Caco-2 (cell line): ENCODE data around the gene ZDHHC17. TPM values are rescaled to one million over a fixed set of nuclear protein-coding genes. Genes with fewer than 3 reads are reported as not detected.

Experiments used
- BruUV-seq: library from RNA; stranded (reverse); fragments of 400-500 nt; replicated peaks from 2 replicates; lab custom pipeline; 2021; lab: Mats Ljungman, UMichigan
- CTCF ChIA-PET: fragments of 300-600 bp; sonication (Branson Sonifier 250); formaldehyde crosslinking; loops from one replicate; lab custom pipeline; 2022; ENCODE audit warnings: antibody characterized with exemption; lab: Charles Lee
- POLR2A ChIA-PET: fragments of 300-600 bp; sonication (Branson Sonifier 250); formaldehyde crosslinking; loops from one replicate; lab custom pipeline; 2022; ENCODE audit warnings: antibody characterized with exemption; lab: Charles Lee
- DNase-seq, 2 experiments: peaks; one replicate each; pipeline versions ENCODE4 v3.0.0 to v3.0.0-alpha.2; 2020 to 2022
- H3K27me3 ChIP-seq: replicated peaks from 2 replicates; pipeline ENCODE4 v1.6.0; 2011; ENCODE audit warnings: low read length; ENCODE audit not compliant: control insufficient read depth, insufficient read depth
- H3K36me3 ChIP-seq: 2 replicates; pipeline ENCODE4 v1.5.1; 2011; ENCODE audit warnings: low read length; ENCODE audit not compliant: control insufficient read depth, insufficient read depth
- H3K4me1 ChIP-seq: fragments of 250-450 bp; sonication (Bioruptor Pico); 2 replicates; pipeline ENCODE4 v1.5.1; 2020; ENCODE audit warnings: mild to moderate bottlenecking
- H3K4me3 ChIP-seq: 2 replicates; pipeline ENCODE4 v1.5.1; 2011; ENCODE audit warnings: low read depth, mild to moderate bottlenecking, control low read depth, low read length
- H3K9me3 ChIP-seq: fragments of 250-450 bp; sonication (Bioruptor Pico); 2 replicates; pipeline ENCODE4 v1.5.1; 2020; ENCODE audit warnings: mild to moderate bottlenecking, moderate library complexity
- H3K27ac Mint-ChIP-seq: one replicate; pipeline ENCODE4 v1.8.0; 2022; ENCODE audit warnings: mixed read lengths; ENCODE audit not compliant: unreplicated experiment
- H3K27me3 Mint-ChIP-seq: one replicate; pipeline ENCODE4 v1.8.0; 2022; ENCODE audit warnings: mixed read lengths; ENCODE audit not compliant: insufficient read depth, unreplicated experiment
- H3K36me3 Mint-ChIP-seq: one replicate; pipeline ENCODE4 v1.8.0; 2022; ENCODE audit warnings: mild to moderate bottlenecking, mixed read lengths; ENCODE audit not compliant: insufficient read depth, unreplicated experiment
- H3K4me1 Mint-ChIP-seq: one replicate; pipeline ENCODE4 v1.8.0; 2022; ENCODE audit warnings: low read depth, mixed read lengths; ENCODE audit not compliant: unreplicated experiment
- H3K4me3 Mint-ChIP-seq: one replicate; pipeline ENCODE4 v1.8.0; 2022; ENCODE audit warnings: mild to moderate bottlenecking, moderate library complexity, mixed read lengths; ENCODE audit not compliant: unreplicated experiment
- H3K9me3 Mint-ChIP-seq: one replicate; pipeline ENCODE4 v1.8.0; 2022; ENCODE audit warnings: mixed read lengths; ENCODE audit not compliant: unreplicated experiment
- CTCF ChIP-seq, 2 experiments: fragments of 200-600 bp in 1 of 2; IDR thresholded peaks; 1 replicate in 1 of 2; 2 replicates in 1 of 2; pipeline versions ENCODE4 v1.5.1 to v1.8.0; 2011 to 2022; ENCODE audit warnings: antibody characterized with exemption in 1 of 2, control low read depth in 1 of 2, inconsistent platforms in 1 of 2, low read depth in 1 of 2, low read length in 1 of 2, mild to moderate bottlenecking in 1 of 2, moderate library complexity in 1 of 2; ENCODE audit not compliant: insufficient read depth in 1 of 2, severe bottlenecking in 1 of 2, unreplicated experiment in 1 of 2
- intact Hi-C: fragments of 100-400 bp; cut with micrococcal nuclease; formaldehyde crosslinking; loops from one replicate; pipeline ENCODE4 v1.10.0; 2022; ENCODE audit not compliant: unreplicated experiment
- total RNA-seq: library from RNA; stranded (reverse); gene quantifications from 2 replicates; pipeline ENCODE4 v1.2.3, GENCODE V29; 2022

The ZDHHC17 gene
- total RNA-seq, 1 experiment from 2014 or later, result 32.2 TPM

GRCh38 chr12:76876696-76877229, 112.8 kb downstream of the ZDHHC17 start:
- H3K4me3 ChIP-seq, result no peak overlapping the region
- ChIA-PET POLR2A (no interaction called here), CTCF (no interaction called here)
- H3K4me1 Mint-ChIP-seq, result no peaks in the 10 kb centered on the region
- H3K27me3 Mint-ChIP-seq, result no peaks in the 10 kb centered on the region
- no peak overlapping the region for H3K27ac Mint-ChIP-seq
- intact Hi-C loops, result no loop called here
- H3K36me3 Mint-ChIP-seq, result peaks cover 17% of the 10 kb centered on the region
- peak overlapping the region; percentile 85 for H3K4me3 Mint-ChIP-seq
- TF ChIP-seq CTCF (IDR thresholded peaks at IDR 0.05; ENCODE audit: insufficient read depth in 1 of 2, low read depth in 1 of 2, low read length in 1 of 2, severe bottlenecking in 1 of 2, unreplicated experiment in 1 of 2), result no peak
- no peaks in the 10 kb centered on the region for H3K27me3 ChIP-seq
- DNase-seq, result no peak
- BruUV-seq, result no TSS peak
- H3K36me3 ChIP-seq, result no peaks in the 10 kb centered on the region
- no peaks in the 10 kb centered on the region for H3K9me3 Mint-ChIP-seq
- H3K4me1 ChIP-seq, result peaks cover 4% of the 10 kb centered on the region
- no peaks in the 10 kb centered on the region for H3K9me3 ChIP-seq

- CTCF ChIA-PET, result interaction anchor here (0.6 to 2.2 kb wide), 2 partner anchors 38 to 133 kb away, joined by 6 to 9 read pairs; no protein-coding TSS in a partner anchor
Observed at GRCh38 chr12:76878099-76878898, 114.4 kb downstream of the ZDHHC17 start.

More at GRCh38 chr12:76878099-76878898, 114.4 kb downstream of the ZDHHC17 start:
- Mint-ChIP-seq H3K4me3 (peak overlapping the region; percentile 85), H3K4me1 (no peaks in the 10 kb centered on the region), H3K9me3 (no peaks in the 10 kb centered on the region), H3K27ac (peak overlapping the region; percentile 36), H3K36me3 (peaks cover 17% of the 10 kb centered on the region), H3K27me3 (no peaks in the 10 kb centered on the region)
- H3K27me3 ChIP-seq, result no peaks in the 10 kb centered on the region
- intact Hi-C loops, result loop anchor here (2.0 kb wide), 1 partner anchor 49 kb away; no protein-coding TSS in a partner anchor
- peak overlapping the region; percentile 80 for H3K4me3 ChIP-seq
- peaks cover 4% of the 10 kb centered on the region for H3K4me1 ChIP-seq
- TF ChIP-seq CTCF (IDR thresholded peaks at IDR 0.05; ENCODE audit: insufficient read depth in 1 of 2, low read depth in 1 of 2, low read length in 1 of 2, severe bottlenecking in 1 of 2, unreplicated experiment in 1 of 2), result peak; percentile 31 to 52
- H3K9me3 ChIP-seq, result no peaks in the 10 kb centered on the region
- no peaks in the 10 kb centered on the region for H3K36me3 ChIP-seq
- peak; percentile 58 to 60 for DNase-seq
- POLR2A ChIA-PET, result interaction anchor here (0.6 to 0.7 kb wide), 2 partner anchors 9 to 55 kb away, joined by 3 to 7 read pairs; no protein-coding TSS in a partner anchor
- no TSS peak for BruUV-seq
